Measurements from ENCODE around the gene MAP2K1. TPM values are rescaled to one million over a fixed set of nuclear protein-coding genes. Genes with fewer than 3 reads are reported as not detected.
A peak's percentile ranks its signal among the peaks of the same experiment; 100 is the strongest.
"Not testable (repeated sequence)": the region's sequence is repeated elsewhere in the genome, so short reads cannot be mapped to it uniquely, and the experiment has no call there.

The MAP2K1 gene
- total and polyA plus RNA-seq, 4 donors = 14.3 to 30.2 (median 24.4) TPM

DNA sequence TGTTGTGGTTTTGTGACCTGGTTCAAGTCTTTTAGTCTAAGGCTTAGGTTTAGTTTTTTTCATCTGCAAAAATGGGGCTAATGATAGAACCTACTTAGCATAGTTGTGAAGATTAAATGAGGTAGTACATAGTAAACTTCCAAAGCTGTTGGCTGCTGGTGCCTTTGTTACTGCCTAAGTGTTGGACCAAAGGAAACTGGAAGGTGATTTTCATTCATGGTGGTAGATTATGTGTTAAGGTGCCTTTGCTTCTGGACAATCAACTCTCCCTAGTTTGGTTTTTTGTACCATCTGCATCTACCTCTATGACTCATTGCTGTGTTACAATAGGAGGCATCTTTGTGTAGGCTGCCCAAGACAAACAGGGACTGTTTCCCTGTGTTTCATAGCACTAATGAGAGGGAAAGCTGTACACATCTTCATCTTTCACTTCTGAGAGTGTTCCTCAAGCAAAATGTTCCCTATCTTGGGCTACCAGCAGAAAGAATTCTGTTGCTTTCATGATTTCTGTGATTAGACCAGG lies 3.2 kb downstream of the MAP2K1 start:
- no peaks in the 10 kb centered on the region for H3K27me3 ChIP-seq (ENCODE audit: control insufficient read depth in 4 of 4, insufficient read depth in 4 of 4, low read length in 3 of 4)
- DNase-seq (ENCODE audit: low spot score) = no peak
- H3K27ac ChIP-seq (ENCODE audit: low read depth in 1 of 2, low read length in 2 of 2) = no peak overlapping the region
- H3K4me3 ChIP-seq (ENCODE audit: low read depth in 1 of 3, low read length in 3 of 3) = no peak overlapping the region
- TF ChIP-seq YY1 (IDR thresholded peaks at IDR 0.05) = no peak
- TF ChIP-seq FOXA1 (IDR thresholded peaks at IDR 0.05) = no peak
- TF ChIP-seq JUND (IDR thresholded peaks at IDR 0.05) = peak in 1 of 2 donors; percentile 17
- TF ChIP-seq RAD21 (IDR thresholded peaks at IDR 0.05) = no peak
- no peak for TF ChIP-seq FOXA2 (IDR thresholded peaks at IDR 0.05)
- peaks cover 10 to 29% (median 16%) of the 10 kb centered on the region in 4 donors for H3K4me1 ChIP-seq (ENCODE audit: control insufficient read depth in 4 of 4, insufficient read depth in 4 of 4, low read length in 3 of 4)
- peaks cover 0 to 3% (median under 1%) of the 10 kb centered on the region in 4 donors for H3K36me3 ChIP-seq (ENCODE audit: control insufficient read depth in 4 of 4, insufficient read depth in 3 of 4, low read depth in 1 of 4, low read length in 3 of 4)
- no peak overlapping the region for H3K9ac ChIP-seq (ENCODE audit: low read depth in 1 of 2, low read length in 2 of 2)
- no peaks in the 10 kb centered on the region for H3K9me3 ChIP-seq (ENCODE audit: control insufficient read depth in 4 of 4, low read length in 3 of 4)

DNA sequence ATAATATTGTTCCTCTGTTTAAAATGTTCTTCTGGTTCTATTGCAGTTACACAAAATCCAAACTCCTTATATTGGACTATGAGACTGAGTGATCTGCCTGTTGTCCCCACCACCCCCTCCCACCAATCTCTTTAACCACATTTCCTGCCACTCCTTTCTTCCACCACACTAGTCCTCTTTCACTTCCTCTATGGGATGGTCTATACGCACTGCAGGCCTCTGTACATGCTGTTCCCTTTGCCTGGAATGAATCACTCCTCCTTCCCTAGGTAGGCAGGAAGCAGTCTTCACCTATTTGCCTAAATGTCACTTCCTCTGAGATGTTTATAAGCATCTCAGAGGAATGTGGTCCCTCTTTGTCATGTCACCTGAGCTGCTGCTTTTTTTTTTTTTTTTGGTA lies 4.0 kb downstream of the MAP2K1 start:
- no peaks in the 10 kb centered on the region for H3K9me3 ChIP-seq (ENCODE audit: control insufficient read depth in 4 of 4, low read length in 3 of 4)
- no peak overlapping the region for H3K27ac ChIP-seq (ENCODE audit: low read depth in 1 of 2, low read length in 2 of 2)
- H3K9ac ChIP-seq (ENCODE audit: low read depth in 1 of 2, low read length in 2 of 2) = no peak overlapping the region
- TF ChIP-seq HNF4G (IDR thresholded peaks at IDR 0.05) (no peak), NR2F2 (IDR thresholded peaks at IDR 0.05) (no peak)
- TF ChIP-seq, protein P1, sequence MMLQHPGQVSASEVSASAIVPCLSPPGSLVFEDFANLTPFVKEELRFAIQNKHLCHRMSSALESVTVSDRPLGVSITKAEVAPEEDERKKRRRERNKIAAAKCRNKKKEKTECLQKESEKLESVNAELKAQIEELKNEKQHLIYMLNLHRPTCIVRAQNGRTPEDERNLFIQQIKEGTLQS (IDR thresholded peaks at IDR 0.05) = no peak
- peaks cover 10 to 28% (median 16%) of the 10 kb centered on the region in 4 donors for H3K4me1 ChIP-seq (ENCODE audit: control insufficient read depth in 4 of 4, insufficient read depth in 4 of 4, low read length in 3 of 4)
- no peaks in the 10 kb centered on the region for H3K27me3 ChIP-seq (ENCODE audit: control insufficient read depth in 4 of 4, insufficient read depth in 4 of 4, low read length in 3 of 4)
- peaks cover 0 to 3% (median under 1%) of the 10 kb centered on the region in 4 donors for H3K36me3 ChIP-seq (ENCODE audit: control insufficient read depth in 4 of 4, insufficient read depth in 3 of 4, low read depth in 1 of 4, low read length in 3 of 4)
- WGBS = 67% methylated on average over 1 of the region's 1 CpG
- no peak overlapping the region for H3K4me3 ChIP-seq (ENCODE audit: low read depth in 1 of 3, low read length in 3 of 3)
- no peak for DNase-seq (ENCODE audit: low spot score)

DNA sequence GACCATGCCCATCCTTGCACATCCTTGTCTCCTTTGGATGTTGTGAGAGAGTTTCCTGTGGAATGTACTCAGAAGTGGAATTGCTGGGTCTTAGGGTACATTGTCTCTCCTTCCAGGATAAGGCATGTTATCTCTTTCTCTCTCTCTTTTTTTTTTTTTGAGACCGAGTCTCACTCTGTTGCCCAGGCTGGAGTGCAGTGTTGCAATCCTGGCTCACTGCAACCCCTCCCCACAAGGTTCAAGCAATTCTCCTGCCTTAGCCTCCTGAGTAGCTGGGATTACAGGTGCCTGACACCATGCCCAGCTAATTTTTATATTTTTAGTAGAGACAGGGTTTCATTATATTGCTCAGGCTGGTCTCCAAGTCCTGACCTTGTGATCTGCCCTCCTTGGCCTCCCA lies 6.3 kb downstream of the MAP2K1 start:
- not testable (repeated sequence) for H3K27ac ChIP-seq (ENCODE audit: low read depth in 1 of 2, low read length in 2 of 2); H3K9me3 ChIP-seq (ENCODE audit: control insufficient read depth in 4 of 4, low read length in 3 of 4); H3K9ac ChIP-seq (ENCODE audit: low read depth in 1 of 2, low read length in 2 of 2); H3K36me3 ChIP-seq (ENCODE audit: control insufficient read depth in 4 of 4, insufficient read depth in 3 of 4, low read depth in 1 of 4, low read length in 3 of 4); H3K4me3 ChIP-seq (ENCODE audit: low read depth in 1 of 3, low read length in 3 of 3); H3K27me3 ChIP-seq (ENCODE audit: control insufficient read depth in 4 of 4, insufficient read depth in 4 of 4, low read length in 3 of 4); DNase-seq (ENCODE audit: low spot score)
- H3K4me1 ChIP-seq (ENCODE audit: control insufficient read depth in 4 of 4, insufficient read depth in 4 of 4, low read length in 3 of 4) = peaks cover 5 to 20% (median 12%) of the 10 kb centered on the region in 4 donors
- 83% methylated on average over 1 of the region's 1 CpG for WGBS

DNA sequence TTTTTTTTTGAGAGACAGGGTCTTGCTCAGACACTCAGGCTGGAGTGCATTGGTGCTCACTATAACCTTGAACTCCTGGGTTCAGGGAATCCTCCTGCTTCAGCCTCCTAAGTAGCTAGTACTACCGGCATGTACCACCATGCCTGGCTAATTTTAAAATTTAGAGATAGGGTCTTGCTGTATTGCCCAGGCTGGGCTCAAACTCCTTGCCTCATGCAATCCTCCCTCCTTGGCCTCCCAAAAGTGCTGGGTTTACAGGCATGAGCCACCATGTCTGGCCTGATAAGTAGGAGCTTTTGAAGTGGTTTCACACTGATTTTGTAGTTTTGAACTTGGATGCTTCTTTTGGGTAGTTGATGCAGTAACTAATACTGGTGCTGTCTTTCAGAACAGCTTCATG lies 7.8 kb downstream of the MAP2K1 start:
- peaks cover 0 to 6% (median 2%) of the 10 kb centered on the region in 4 donors for H3K36me3 ChIP-seq (ENCODE audit: control insufficient read depth in 4 of 4, insufficient read depth in 3 of 4, low read depth in 1 of 4, low read length in 3 of 4)
- TF ChIP-seq NR2F2 (IDR thresholded peaks at IDR 0.05) (no peak), TAF1 (conservative IDR thresholded peaks at IDR 0.05) (no peak), HNF4G (IDR thresholded peaks at IDR 0.05) (no peak)
- H3K27ac ChIP-seq (ENCODE audit: low read depth in 1 of 2, low read length in 2 of 2) = no peak overlapping the region
- no peaks in the 10 kb centered on the region for H3K27me3 ChIP-seq (ENCODE audit: control insufficient read depth in 4 of 4, insufficient read depth in 4 of 4, low read length in 3 of 4)
- no peak for DNase-seq (ENCODE audit: low spot score)
- H3K4me3 ChIP-seq (ENCODE audit: low read depth in 1 of 3, low read length in 3 of 3) = no peak overlapping the region
- no peak overlapping the region for H3K9ac ChIP-seq (ENCODE audit: low read depth in 1 of 2, low read length in 2 of 2)
- 98% methylated on average over 1 of the region's 1 CpG for WGBS
- H3K9me3 ChIP-seq (ENCODE audit: control insufficient read depth in 4 of 4, low read length in 3 of 4) = no peaks in the 10 kb centered on the region
- H3K4me1 ChIP-seq (ENCODE audit: control insufficient read depth in 4 of 4, insufficient read depth in 4 of 4, low read length in 3 of 4) = peaks cover 0 to 14% (median 4%) of the 10 kb centered on the region in 4 donors

DNA sequence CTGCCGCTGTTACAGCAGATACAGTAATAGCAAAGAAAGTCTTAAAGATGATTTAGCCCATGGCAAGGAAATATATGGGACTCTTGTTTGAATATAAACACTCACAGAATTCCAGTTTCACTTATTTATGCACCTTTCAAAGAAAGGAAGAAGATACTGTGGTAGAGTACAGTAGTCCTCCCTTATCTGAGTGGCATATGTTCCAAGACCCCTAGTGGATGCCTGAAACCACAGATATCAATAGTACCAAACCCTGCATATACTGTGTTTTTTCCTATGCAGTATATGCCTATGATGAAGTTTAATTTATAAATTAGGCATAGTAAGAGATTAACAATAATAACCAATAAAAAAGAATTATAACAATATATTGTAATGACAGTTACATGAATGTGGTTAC lies 8.2 kb downstream of the MAP2K1 start:
- DNase-seq (ENCODE audit: low spot score) = no peak
- no peaks in the 10 kb centered on the region for H3K9me3 ChIP-seq (ENCODE audit: control insufficient read depth in 4 of 4, low read length in 3 of 4)
- no peak overlapping the region for H3K9ac ChIP-seq (ENCODE audit: low read depth in 1 of 2, low read length in 2 of 2)
- no peaks in the 10 kb centered on the region for H3K27me3 ChIP-seq (ENCODE audit: control insufficient read depth in 4 of 4, insufficient read depth in 4 of 4, low read length in 3 of 4)
- H3K4me1 ChIP-seq (ENCODE audit: control insufficient read depth in 4 of 4, insufficient read depth in 4 of 4, low read length in 3 of 4) = peaks cover 0 to 12% (median 2%) of the 10 kb centered on the region in 4 donors
- no peak overlapping the region for H3K4me3 ChIP-seq (ENCODE audit: low read depth in 1 of 3, low read length in 3 of 3)
- WGBS = 99% methylated on average over 1 of the region's 1 CpG
- no peak overlapping the region for H3K27ac ChIP-seq (ENCODE audit: low read depth in 1 of 2, low read length in 2 of 2)
- H3K36me3 ChIP-seq (ENCODE audit: control insufficient read depth in 4 of 4, insufficient read depth in 3 of 4, low read depth in 1 of 4, low read length in 3 of 4) = peaks cover 0 to 6% (median 3%) of the 10 kb centered on the region in 4 donors
- TF ChIP-seq EGR1 (IDR thresholded peaks at IDR 0.05; ENCODE audit: low read depth in 2 of 2) = no peak
- no peak for TF ChIP-seq FOXA1 (IDR thresholded peaks at IDR 0.05)
- TF ChIP-seq HNF4G (IDR thresholded peaks at IDR 0.05) = no peak
- no peak for TF ChIP-seq GABPA (IDR thresholded peaks at IDR 0.05 in 1 of 2, conservative IDR thresholded peaks at IDR 0.05 in 1 of 2)
- TF ChIP-seq JUND (IDR thresholded peaks at IDR 0.05) = no peak
- TF ChIP-seq RAD21 (IDR thresholded peaks at IDR 0.05) = no peak
- TF ChIP-seq FOXA2 (IDR thresholded peaks at IDR 0.05) = no peak
- TF ChIP-seq, protein P2, sequence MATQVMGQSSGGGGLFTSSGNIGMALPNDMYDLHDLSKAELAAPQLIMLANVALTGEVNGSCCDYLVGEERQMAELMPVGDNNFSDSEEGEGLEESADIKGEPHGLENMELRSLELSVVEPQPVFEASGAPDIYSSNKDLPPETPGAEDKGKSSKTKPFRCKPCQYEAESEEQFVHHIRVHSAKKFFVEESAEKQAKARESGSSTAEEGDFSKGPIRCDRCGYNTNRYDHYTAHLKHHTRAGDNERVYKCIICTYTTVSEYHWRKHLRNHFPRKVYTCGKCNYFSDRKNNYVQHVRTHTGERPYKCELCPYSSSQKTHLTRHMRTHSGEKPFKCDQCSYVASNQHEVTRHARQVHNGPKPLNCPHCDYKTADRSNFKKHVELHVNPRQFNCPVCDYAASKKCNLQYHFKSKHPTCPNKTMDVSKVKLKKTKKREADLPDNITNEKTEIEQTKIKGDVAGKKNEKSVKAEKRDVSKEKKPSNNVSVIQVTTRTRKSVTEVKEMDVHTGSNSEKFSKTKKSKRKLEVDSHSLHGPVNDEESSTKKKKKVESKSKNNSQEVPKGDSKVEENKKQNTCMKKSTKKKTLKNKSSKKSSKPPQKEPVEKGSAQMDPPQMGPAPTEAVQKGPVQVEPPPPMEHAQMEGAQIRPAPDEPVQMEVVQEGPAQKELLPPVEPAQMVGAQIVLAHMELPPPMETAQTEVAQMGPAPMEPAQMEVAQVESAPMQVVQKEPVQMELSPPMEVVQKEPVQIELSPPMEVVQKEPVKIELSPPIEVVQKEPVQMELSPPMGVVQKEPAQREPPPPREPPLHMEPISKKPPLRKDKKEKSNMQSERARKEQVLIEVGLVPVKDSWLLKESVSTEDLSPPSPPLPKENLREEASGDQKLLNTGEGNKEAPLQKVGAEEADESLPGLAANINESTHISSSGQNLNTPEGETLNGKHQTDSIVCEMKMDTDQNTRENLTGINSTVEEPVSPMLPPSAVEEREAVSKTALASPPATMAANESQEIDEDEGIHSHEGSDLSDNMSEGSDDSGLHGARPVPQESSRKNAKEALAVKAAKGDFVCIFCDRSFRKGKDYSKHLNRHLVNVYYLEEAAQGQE (IDR thresholded peaks at IDR 0.05) = no peak
- TF ChIP-seq HNF4A (conservative IDR thresholded peaks at IDR 0.05) = no peak
- TF ChIP-seq, protein P3, sequence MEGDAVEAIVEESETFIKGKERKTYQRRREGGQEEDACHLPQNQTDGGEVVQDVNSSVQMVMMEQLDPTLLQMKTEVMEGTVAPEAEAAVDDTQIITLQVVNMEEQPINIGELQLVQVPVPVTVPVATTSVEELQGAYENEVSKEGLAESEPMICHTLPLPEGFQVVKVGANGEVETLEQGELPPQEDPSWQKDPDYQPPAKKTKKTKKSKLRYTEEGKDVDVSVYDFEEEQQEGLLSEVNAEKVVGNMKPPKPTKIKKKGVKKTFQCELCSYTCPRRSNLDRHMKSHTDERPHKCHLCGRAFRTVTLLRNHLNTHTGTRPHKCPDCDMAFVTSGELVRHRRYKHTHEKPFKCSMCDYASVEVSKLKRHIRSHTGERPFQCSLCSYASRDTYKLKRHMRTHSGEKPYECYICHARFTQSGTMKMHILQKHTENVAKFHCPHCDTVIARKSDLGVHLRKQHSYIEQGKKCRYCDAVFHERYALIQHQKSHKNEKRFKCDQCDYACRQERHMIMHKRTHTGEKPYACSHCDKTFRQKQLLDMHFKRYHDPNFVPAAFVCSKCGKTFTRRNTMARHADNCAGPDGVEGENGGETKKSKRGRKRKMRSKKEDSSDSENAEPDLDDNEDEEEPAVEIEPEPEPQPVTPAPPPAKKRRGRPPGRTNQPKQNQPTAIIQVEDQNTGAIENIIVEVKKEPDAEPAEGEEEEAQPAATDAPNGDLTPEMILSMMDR (IDR thresholded peaks at IDR 0.05; ENCODE audit: low read depth, low read length, missing input control) = no peak
- TF ChIP-seq YY1 (IDR thresholded peaks at IDR 0.05) = no peak
- TF ChIP-seq TAF1 (conservative IDR thresholded peaks at IDR 0.05) = no peak

Measured in liver (tissue), 9 donors.